K562 (cell line): ENCODE data around the gene MGAT4B. TPM values are rescaled to one million over a fixed set of nuclear protein-coding genes. Genes with fewer than 3 reads are reported as not detected.

Source experiments
- ATAC-seq: fragments of 200-7000 bp; cut with Tn5 transposase; 3 replicates; pipeline ENCODE4 v1.9.1; 2020; ENCODE audit warnings: moderate library complexity
- BruUV-seq: library from RNA; stranded (reverse); fragments of 400-500 nt; replicated peaks from 2 replicates; lab custom pipeline; 2021; lab: Mats Ljungman, UMichigan
- CTCF ChIA-PET: fragments of 300-600 bp; formaldehyde crosslinking; extraction: SDS; loops from one replicate; lab custom pipeline; 2021; ENCODE audit warnings: low intra/inter-chr PET ratio; lab: Yijun Ruan, JAX
- POLR2A ChIA-PET: fragments of 300-600, 350-650 bp; sonication (Branson Sonifier 250); formaldehyde crosslinking; extraction: SDS; loops from one replicate; lab custom pipeline; 2021; ENCODE audit warnings: antibody characterized with exemption, inconsistent platforms; lab: Yijun Ruan, JAX
- DNase-seq, 4 experiments: peaks; one replicate each; pipeline versions ENCODE4 v3.0.0 to v3.0.0-alpha.2; 2011 to 2018; ENCODE audit warnings: low spot score in 3 of 4, mixed read lengths in 3 of 4; ENCODE audit errors: extremely low read depth in 1 of 4
- FAIRE-seq: peaks from 2 replicates; lab custom pipeline; 2011; peaks lifted over from hg19 to GRCh38; lab: Jason Lieb, UNC
- H2AFZ ChIP-seq: 2 replicates; pipeline ENCODE4 v1.6.0; 2011; ENCODE audit warnings: low read depth, low read length, control low read depth, inconsistent platforms
- H3K27ac ChIP-seq: fragments of 200-600 bp; 3 replicates; pipeline ENCODE4 v1.8.0; 2011; ENCODE audit warnings: low read depth, mild to moderate bottlenecking, control low read depth, inconsistent platforms, low read length, moderate library complexity, mixed read lengths; ENCODE audit errors: extremely low read depth
- H3K27me3 ChIP-seq, 2 experiments: fragments of 300-600 bp in 1 of 2; 2 replicates in 1 of 2; 3 replicates in 1 of 2; pipeline versions ENCODE4 v1.6.0 to v1.8.0; 2011; ENCODE audit warnings: inconsistent platforms in 2 of 2, low read length in 2 of 2, mild to moderate bottlenecking in 1 of 2, mixed read lengths in 1 of 2, moderate library complexity in 1 of 2; ENCODE audit not compliant: control insufficient read depth in 2 of 2, insufficient read depth in 2 of 2
- H3K36me3 ChIP-seq: fragments of 300-600 bp; 3 replicates; pipeline ENCODE4 v1.8.0; 2011; ENCODE audit warnings: mild to moderate bottlenecking, low read length, inconsistent platforms; ENCODE audit not compliant: control insufficient read depth, insufficient read depth
- H3K4me1 ChIP-seq, 2 experiments: fragments of 200-600 bp in 1 of 2; replicated peaks in 1 of 2; 2 replicates in 1 of 2; 3 replicates in 1 of 2; pipeline versions ENCODE4 v1.5.1 to v1.8.0; 2011; ENCODE audit warnings: inconsistent platforms in 2 of 2, low read length in 2 of 2, mild to moderate bottlenecking in 1 of 2, mixed read lengths in 1 of 2, moderate library complexity in 1 of 2; ENCODE audit not compliant: control insufficient read depth in 2 of 2, insufficient read depth in 2 of 2
- H3K4me2 ChIP-seq: 2 replicates; pipeline ENCODE4 v1.6.1; 2011; ENCODE audit warnings: low read length, control low read depth, inconsistent platforms, mixed read lengths; ENCODE audit not compliant: insufficient read depth
- H3K4me3 ChIP-seq: fragments of 200-600 bp; sonication (generic), shearing (Covaris generic); 2 replicates; pipeline ENCODE4 v1.5.1; 2016; ENCODE audit warnings: control low read depth, inconsistent platforms
- H3K79me2 ChIP-seq: fragments of 200-600 bp; 3 replicates; pipeline ENCODE4 v1.8.0; 2011; ENCODE audit warnings: low read length, inconsistent platforms; ENCODE audit not compliant: control insufficient read depth, insufficient read depth
- H3K9ac ChIP-seq, 2 experiments: 2 replicates each; pipeline versions ENCODE4 v1.6.0 to v1.6.1; 2011; ENCODE audit warnings: low read depth in 2 of 2, low read length in 2 of 2, control low read depth in 1 of 2, inconsistent platforms in 1 of 2, mild to moderate bottlenecking in 1 of 2, mixed read lengths in 1 of 2; ENCODE audit not compliant: insufficient read depth in 1 of 2
- H3K9me1 ChIP-seq: one replicate; pipeline ENCODE4 v1.6.0; 2011; ENCODE audit warnings: inconsistent platforms, mild to moderate bottlenecking, low read length, moderate library complexity; ENCODE audit not compliant: control insufficient read depth, insufficient read depth
- H3K9me3 ChIP-seq: replicated peaks from 2 replicates; pipeline ENCODE4 v1.5.1; 2011; ENCODE audit warnings: low read depth, low read length, inconsistent platforms; ENCODE audit not compliant: control insufficient read depth, insufficient read depth
- H4K20me1 ChIP-seq: replicated peaks from 2 replicates; pipeline ENCODE4 v1.6.1; 2011; ENCODE audit warnings: low read length, inconsistent platforms, mixed read lengths; ENCODE audit not compliant: control insufficient read depth, insufficient read depth
- BACH1 ChIP-seq: fragments of 200-800 bp; sonication (Bioruptor generic); IDR thresholded peaks from 2 replicates; pipeline ENCODE4 v1.6.1; 2016; ENCODE audit warnings: missing genetic modification characterization, missing compliant biosample characterization
- CHD1 ChIP-seq: fragments of 200-600 bp; sonication (generic); IDR thresholded peaks from one replicate; pipeline ENCODE4 v1.6.1; 2012; ENCODE audit warnings: mild to moderate bottlenecking, moderate library complexity, low read length, inconsistent platforms
- COPS2 ChIP-seq: fragments of 450-650 bp; conservative IDR thresholded peaks from 2 replicates; pipeline ENCODE4 v1.6.1; 2016; ENCODE audit warnings: mild to moderate bottlenecking, moderate library complexity
- NR2C1 ChIP-seq, 2 experiments: fragments of 450-650 bp; IDR thresholded peaks; 2 replicates each; pipeline ENCODE4 v1.6.1; 2017; ENCODE audit warnings: mild to moderate bottlenecking in 2 of 2, antibody characterized with exemption in 1 of 2, inconsistent platforms in 1 of 2, missing compliant biosample characterization in 1 of 2, missing genetic modification characterization in 1 of 2
- PHB2 ChIP-seq: fragments of 450-650 bp; IDR thresholded peaks from 2 replicates; pipeline ENCODE4 v1.6.1; 2017; ENCODE audit warnings: low read depth
- PHF8 ChIP-seq: fragments of 200-600 bp; sonication (generic); IDR thresholded peaks from 2 replicates; pipeline ENCODE4 v1.6.1; 2012; ENCODE audit warnings: mixed run types, mild to moderate bottlenecking, inconsistent platforms, low read length, moderate library complexity, borderline replicate concordance
- ZNF263 ChIP-seq: sonication (generic); formaldehyde crosslinking; IDR thresholded peaks from 2 replicates; pipeline ENCODE4 v1.8.0; 2022; ENCODE audit warnings: mild to moderate bottlenecking, missing genetic modification reagents, borderline replicate concordance
- WGBS: fragments of 100-300 bp; shearing (Covaris generic); methylation state at CpG from one replicate; pipeline ENCODE4 v1.1.6; 2016; ENCODE audit warnings: low coverage, mixed read lengths; ENCODE audit not compliant: insufficient coverage; ENCODE audit errors: missing lambda C conversion rate; 5-methylcytosine and 5-hydroxymethylcytosine counted together
- in situ Hi-C: fragments of 300-500 bp; cut with MboI; formaldehyde crosslinking; loops from 4 replicates; pipeline ENCODE4 v1.15.0; 2018; ENCODE audit warnings: inconsistent platforms, mixed read lengths
- intact Hi-C: fragments of 100-400 bp; cut with micrococcal nuclease; formaldehyde crosslinking; loops from 2 replicates; pipeline ENCODE4 v1.14.2; 2022
- polyA plus RNA-seq, 8 experiments: library from polyadenylated mRNA; depleted of rRNA in 4 of 8; stranded (reverse) in 5 of 8; unstranded in 3 of 8; fragments of >200 nt; fragmentation: Nextera tagmentation in 2 of 8; fragmentation: Illumina TruSeq in 1 of 8; extraction: Ambion mirVana in 2 of 8; extraction: Trizol in 1 of 8; gene quantifications; 2 replicates each; pipeline versions ENCODE4 v1.2.1 to v1.2.3, GENCODE V29; 2011 to 2014; ENCODE audit warnings: inconsistent platforms in 1 of 8, missing spikeins in 1 of 8
- total RNA-seq, 7 experiments: library from RNA; depleted of rRNA in 6 of 7; stranded (reverse); fragments of >200 nt in 6 of 7; fragmentation: Illumina TruSeq in 2 of 7; extraction: Trizol in 2 of 7; gene quantifications; 2 replicates each; pipeline versions ENCODE4 v1.2.1 to v1.2.3, GENCODE V29; 2011 to 2021; ENCODE audit warnings: low replicate concordance in 1 of 7
- TF ChIP-seq, protein P1 (sequence below): fragments of 450-650 bp; IDR thresholded peaks from 2 replicates; pipeline ENCODE4 v1.6.1; 2017; ENCODE audit warnings: mild to moderate bottlenecking, moderate library complexity
- TF ChIP-seq, protein P2 (sequence below): fragments of 200-800 bp; sonication (Bioruptor generic); IDR thresholded peaks from 2 replicates; pipeline ENCODE4 v1.6.1; 2017; ENCODE audit warnings: missing genetic modification characterization, missing compliant biosample characterization

The MGAT4B gene
- total and polyA plus RNA-seq, 9 of the 15 experiments (the other 6 are each of a cell fraction or from before 2014, with no cell fraction given): 0.34 to 133 (median 75.4) TPM

DNA sequence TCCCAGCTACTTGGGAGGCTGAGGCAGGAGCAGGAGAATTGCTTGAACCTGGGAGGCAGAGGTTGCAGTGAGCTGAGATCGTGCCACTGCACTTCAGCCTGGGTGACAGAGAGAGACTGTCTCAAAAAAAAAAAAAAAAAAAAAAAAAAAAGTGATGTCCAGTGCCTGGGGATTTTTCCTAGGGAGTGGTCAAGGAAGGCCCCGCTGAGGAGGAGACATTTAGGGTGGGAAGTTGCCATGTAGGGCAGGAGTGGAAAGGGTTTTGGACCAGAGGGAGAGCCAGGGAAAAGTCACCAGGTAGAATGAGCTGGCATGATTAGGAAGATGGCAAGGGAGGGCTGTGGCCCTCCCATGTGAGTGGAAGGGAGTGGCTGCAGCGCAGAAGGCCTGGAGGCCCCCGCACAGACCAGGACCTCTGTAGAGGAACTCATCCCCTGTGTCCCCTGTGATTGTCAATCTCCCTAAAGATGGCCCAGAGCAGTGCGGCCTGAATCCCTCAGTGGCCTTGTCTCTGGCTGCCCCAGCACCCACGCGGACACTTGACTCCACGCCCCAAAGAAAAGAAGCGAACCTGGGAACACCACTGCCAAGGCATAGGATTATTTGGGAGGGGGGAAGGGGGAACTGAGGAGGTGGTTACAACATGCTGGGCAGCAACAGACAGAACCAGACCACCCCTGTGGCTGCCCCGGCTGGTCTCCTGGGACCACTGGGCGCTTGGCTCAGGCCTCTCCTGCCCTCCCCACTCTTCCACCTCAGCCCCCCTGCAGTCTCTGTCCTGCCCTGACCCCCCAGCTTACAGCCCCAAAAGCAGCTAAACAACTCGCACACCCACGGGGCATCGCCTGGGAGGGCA is 11.5 kb upstream of the MGAT4B start (continued):
- TF ChIP-seq COPS2: no peak
- peak; percentile 5; the same call in 1 of the 2 replicates for TF ChIP-seq PHF8
- TF ChIP-seq CHD1: peak; percentile 15
- no peak for TF ChIP-seq BACH1 (tag)
- no peak for TF ChIP-seq NR2C1 (IDR thresholded peaks at IDR 0.05)
- TF ChIP-seq NR2C1 (tag; IDR thresholded peaks at IDR 0.05): no peak
- TF ChIP-seq PHB2: no peak
- TF ChIP-seq, protein P1, sequence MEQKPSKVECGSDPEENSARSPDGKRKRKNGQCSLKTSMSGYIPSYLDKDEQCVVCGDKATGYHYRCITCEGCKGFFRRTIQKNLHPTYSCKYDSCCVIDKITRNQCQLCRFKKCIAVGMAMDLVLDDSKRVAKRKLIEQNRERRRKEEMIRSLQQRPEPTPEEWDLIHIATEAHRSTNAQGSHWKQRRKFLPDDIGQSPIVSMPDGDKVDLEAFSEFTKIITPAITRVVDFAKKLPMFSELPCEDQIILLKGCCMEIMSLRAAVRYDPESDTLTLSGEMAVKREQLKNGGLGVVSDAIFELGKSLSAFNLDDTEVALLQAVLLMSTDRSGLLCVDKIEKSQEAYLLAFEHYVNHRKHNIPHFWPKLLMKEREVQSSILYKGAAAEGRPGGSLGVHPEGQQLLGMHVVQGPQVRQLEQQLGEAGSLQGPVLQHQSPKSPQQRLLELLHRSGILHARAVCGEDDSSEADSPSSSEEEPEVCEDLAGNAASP: no peak

DNA sequence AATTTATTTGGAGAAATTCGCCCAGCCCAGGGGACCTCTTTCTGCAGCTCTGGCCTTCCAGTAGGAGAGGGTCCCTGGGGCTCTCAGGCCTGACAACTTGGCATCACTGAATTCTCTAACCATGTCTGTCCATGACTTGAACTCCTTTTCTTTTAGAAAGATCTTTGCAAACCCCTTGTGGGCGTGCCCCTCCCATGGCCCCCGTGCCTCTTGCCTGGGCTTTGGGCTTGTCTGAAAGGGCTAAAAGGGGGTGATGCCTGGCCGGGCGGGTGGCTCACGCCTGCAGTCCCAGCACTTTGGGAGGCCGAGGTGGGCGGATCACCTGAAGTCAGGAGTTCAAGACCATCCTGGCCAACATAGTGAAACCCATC is 10.8 kb upstream of the MGAT4B start:
- Histone ChIP-seq H3K27ac (peak overlapping the region; percentile 40; the same call in 2 of the 3 replicates), H3K9ac (no peak overlapping the region), H3K79me2 (peaks cover 69% of the 10 kb centered on the region), H3K27me3 (no peaks in the 10 kb centered on the region), H3K9me1 (peaks cover 6% of the 10 kb centered on the region), H3K4me3 (no peak overlapping the region), H3K4me2 (no peak overlapping the region), H4K20me1 (peaks cover 13% of the 10 kb centered on the region), H3K9me3 (no peaks in the 10 kb centered on the region), H3K4me1 (peaks cover 39 to 72% of the 10 kb centered on the region in 2 experiments), H2AFZ (no peak overlapping the region), H3K36me3 (peaks cover 45% of the 10 kb centered on the region; the same call in 2 of the 3 replicates)
- no TSS peak for BruUV-seq
- ChIA-PET POLR2A (interaction anchor here (1.6 kb wide), 1 partner anchor 10 kb away, joined by 4 read pairs; no protein-coding TSS in a partner anchor), CTCF (no interaction called here)
- FAIRE-seq: no peak
- no peak for ATAC-seq
- TF ChIP-seq ZNF263 (CRISPR knock-in tag): no peak
- TF ChIP-seq, protein P2, sequence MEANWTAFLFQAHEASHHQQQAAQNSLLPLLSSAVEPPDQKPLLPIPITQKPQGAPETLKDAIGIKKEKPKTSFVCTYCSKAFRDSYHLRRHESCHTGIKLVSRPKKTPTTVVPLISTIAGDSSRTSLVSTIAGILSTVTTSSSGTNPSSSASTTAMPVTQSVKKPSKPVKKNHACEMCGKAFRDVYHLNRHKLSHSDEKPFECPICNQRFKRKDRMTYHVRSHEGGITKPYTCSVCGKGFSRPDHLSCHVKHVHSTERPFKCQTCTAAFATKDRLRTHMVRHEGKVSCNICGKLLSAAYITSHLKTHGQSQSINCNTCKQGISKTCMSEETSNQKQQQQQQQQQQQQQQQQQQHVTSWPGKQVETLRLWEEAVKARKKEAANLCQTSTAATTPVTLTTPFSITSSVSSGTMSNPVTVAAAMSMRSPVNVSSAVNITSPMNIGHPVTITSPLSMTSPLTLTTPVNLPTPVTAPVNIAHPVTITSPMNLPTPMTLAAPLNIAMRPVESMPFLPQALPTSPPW (CRISPR knock-in tag): 0 out of 2 replicates have a peak, but pooled peaks have one; percentile 3
- no peak for DNase-seq
- WGBS: 89% methylated on average over 7 of the region's 8 CpGs
- in situ Hi-C loops: no loop called here
- intact Hi-C loops: no loop called here
